Measurements from ENCODE around the gene KIF1C.

KIF1C gene

GRCh38 chr17:4997302-4998026, at the start of gene KIF1C, which contains the start of gene INCA1:
KIF1C (plus strand) TSS chr17:4997950; CDS start chr17:5000247, 2,297 bp downstream.
INCA1 (minus strand) TSS chr17:4997522; CDS start chr17:4994437, 3,085 bp downstream.
- Mint-ChIP-seq H3K4me1 (peaks cover 27% of the 10 kb centered on the region), H3K9me3 (no peaks in the 10 kb centered on the region), H3K4me3 (peak within 1 kb of the TSS; percentile 86), H3K27me3 (peaks cover 22% of the 10 kb centered on the region), H3K36me3 (peaks cover 18% of the 10 kb centered on the region), H3K27ac (peak within 1 kb of the TSS; percentile 76)
- DNase-seq, result peak; percentile 94
- CTCF ChIA-PET, result interaction anchor here (1.0 kb wide), 1 partner anchor 10 kb away, joined by 4 read pairs; the partner anchor contains the start of gene CAMTA2

- Mint-ChIP-seq H3K27ac (peak within 1 kb of the TSS; percentile 98), H3K4me1 (peaks cover 43% of the 10 kb centered on the region), H3K9me3 (no peaks in the 10 kb centered on the region), H3K27me3 (no peaks in the 10 kb centered on the region), H3K4me3 (peak within 1 kb of the TSS; percentile 92), H3K36me3 (peaks cover 40% of the 10 kb centered on the region)
- DNase-seq, result peak; percentile 96
- CTCF ChIA-PET, result interaction anchor here (1.5 to 2.1 kb wide), 2 partner anchors 19 to 39 kb away, joined by 4 to 9 read pairs; partner anchors contain the start of gene SPAG7
Observed at GRCh38 chr17:4948166-4948930, 49.4 kb upstream of the KIF1C start, which contains the start of gene PFN1. PFN1 (minus strand) TSS chr17:4948530; CDS start chr17:4948394, 136 bp downstream.

GRCh38 chr17:4948931-4949320, 48.8 kb upstream of the KIF1C start:
- H3K36me3 Mint-ChIP-seq, result peaks cover 42% of the 10 kb centered on the region
- CTCF ChIA-PET, result interaction anchor here (1.5 kb wide), 1 partner anchor 18 kb away, joined by 4 read pairs; the partner anchor contains the start of gene SPAG7
- no peaks in the 10 kb centered on the region for H3K9me3 Mint-ChIP-seq
- peaks cover 43% of the 10 kb centered on the region for H3K4me1 Mint-ChIP-seq
- H3K27me3 Mint-ChIP-seq, result no peaks in the 10 kb centered on the region
- H3K27ac Mint-ChIP-seq, result peak overlapping the region; percentile 98
- peak overlapping the region; percentile 92 for H3K4me3 Mint-ChIP-seq
- DNase-seq, result peak; percentile 85

GRCh38 chr17:4949321-4950074, 48.3 kb upstream of the KIF1C start:
- Mint-ChIP-seq H3K27me3 (no peaks in the 10 kb centered on the region), H3K9me3 (no peaks in the 10 kb centered on the region), H3K4me3 (peak overlapping the region; percentile 92), H3K4me1 (peaks cover 39% of the 10 kb centered on the region), H3K36me3 (peaks cover 37% of the 10 kb centered on the region), H3K27ac (peak overlapping the region; percentile 98)
- CTCF ChIA-PET, result interaction anchor here (1.0 to 1.1 kb wide), 2 partner anchors 17 to 41 kb away, joined by 3 read pairs; partner anchors contain the start of gene SPAG7
- DNase-seq, result peak; percentile 82

GRCh38 chr17:4950075-4950745, 47.5 kb upstream of the KIF1C start:
- Mint-ChIP-seq H3K9me3 (no peaks in the 10 kb centered on the region), H3K27ac (peak overlapping the region; percentile 96), H3K27me3 (no peaks in the 10 kb centered on the region), H3K36me3 (peaks cover 30% of the 10 kb centered on the region), H3K4me1 (peaks cover 32% of the 10 kb centered on the region), H3K4me3 (peak overlapping the region; percentile 85)
- peak; percentile 50 for DNase-seq
- CTCF ChIA-PET, result interaction anchor here (1.0 to 1.1 kb wide), 2 partner anchors 17 to 41 kb away, joined by 3 read pairs; partner anchors contain the start of gene SPAG7

- no peak for DNase-seq
- CTCF ChIA-PET, result interaction anchor here (1.0 to 1.6 kb wide), 3 partner anchors 16 to 42 kb away, joined by 3 to 6 read pairs (median 3); partner anchors contain the start of gene SPAG7
- Mint-ChIP-seq H3K27me3 (no peaks in the 10 kb centered on the region), H3K4me3 (peak within 1 kb of the TSS; percentile 85), H3K27ac (peak within 1 kb of the TSS; percentile 96), H3K36me3 (peaks cover 24% of the 10 kb centered on the region), H3K9me3 (no peaks in the 10 kb centered on the region), H3K4me1 (peaks cover 26% of the 10 kb centered on the region)
Observed at GRCh38 chr17:4950746-4951204, 47.0 kb upstream of the KIF1C start, which contains the start of gene ENO3. ENO3 (plus strand) TSS chr17:4951119; CDS start chr17:4951830, 711 bp downstream.

- peaks cover 28% of the 10 kb centered on the region for H3K4me1 Mint-ChIP-seq
- no peak for DNase-seq
- H3K27ac Mint-ChIP-seq, result peak overlapping the region; percentile 96
- H3K27me3 Mint-ChIP-seq, result no peaks in the 10 kb centered on the region
- peak overlapping the region; percentile 85 for H3K4me3 Mint-ChIP-seq
- H3K36me3 Mint-ChIP-seq, result peaks cover 23% of the 10 kb centered on the region
- H3K9me3 Mint-ChIP-seq, result no peaks in the 10 kb centered on the region
- CTCF ChIA-PET, result interaction anchor here (1.3 to 1.6 kb wide), 3 partner anchors 13 to 42 kb away, joined by 4 to 6 read pairs (median 4); partner anchors contain the start of gene SPAG7
Observed at GRCh38 chr17:4951486-4951885, 46.3 kb upstream of the KIF1C start.

GRCh38 chr17:4953451-4953961, 44.2 kb upstream of the KIF1C start:
- H3K27ac Mint-ChIP-seq, result no peak overlapping the region
- H3K9me3 Mint-ChIP-seq, result no peaks in the 10 kb centered on the region
- DNase-seq, result no peak
- CTCF ChIA-PET, result interaction anchor here (0.7 to 5.1 kb wide), 3 partner anchors 10 to 44 kb away, joined by 3 to 21 read pairs (median 3); partner anchors contain the start of gene SPAG7
- peaks cover 18% of the 10 kb centered on the region for H3K36me3 Mint-ChIP-seq
- H3K4me3 Mint-ChIP-seq, result no peak overlapping the region
- peaks cover 31% of the 10 kb centered on the region for H3K4me1 Mint-ChIP-seq
- no peaks in the 10 kb centered on the region for H3K27me3 Mint-ChIP-seq

- no peaks in the 10 kb centered on the region for H3K9me3 Mint-ChIP-seq
- CTCF ChIA-PET, result interaction anchor here (1.3 to 5.1 kb wide), 4 partner anchors 9 to 46 kb away, joined by 3 to 21 read pairs (median 5); partner anchors contain the start of gene SPAG7
- H3K27ac Mint-ChIP-seq, result no peak overlapping the region
- no peaks in the 10 kb centered on the region for H3K27me3 Mint-ChIP-seq
- peaks cover 31% of the 10 kb centered on the region for H3K4me1 Mint-ChIP-seq
- H3K4me3 Mint-ChIP-seq, result no peak overlapping the region
- no peak for DNase-seq
- H3K36me3 Mint-ChIP-seq, result peaks cover 27% of the 10 kb centered on the region
Observed at GRCh38 chr17:4955091-4955490, 42.7 kb upstream of the KIF1C start.

GRCh38 chr17:4956493-4957061, 41.2 kb upstream of the KIF1C start:
- CTCF ChIA-PET, result interaction anchor here (1.0 to 5.1 kb wide), 4 partner anchors 9 to 48 kb away, joined by 4 to 21 read pairs (median 8); partner anchors contain the start of gene SPAG7
- Mint-ChIP-seq H3K36me3 (peaks cover 33% of the 10 kb centered on the region), H3K27me3 (no peaks in the 10 kb centered on the region), H3K27ac (no peak overlapping the region), H3K9me3 (no peaks in the 10 kb centered on the region), H3K4me1 (peaks cover 17% of the 10 kb centered on the region), H3K4me3 (no peak overlapping the region)
- DNase-seq, result peak; percentile 63

- Mint-ChIP-seq H3K27ac (no peak overlapping the region), H3K9me3 (no peaks in the 10 kb centered on the region), H3K27me3 (no peaks in the 10 kb centered on the region), H3K4me3 (no peak overlapping the region), H3K36me3 (peaks cover 35% of the 10 kb centered on the region), H3K4me1 (peaks cover 15% of the 10 kb centered on the region)
- DNase-seq, result no peak
- CTCF ChIA-PET, result interaction anchor here (1.9 kb wide), 1 partner anchor 7 kb away, joined by 10 read pairs; no protein-coding TSS in a partner anchor
Observed at GRCh38 chr17:4958102-4958501, 39.6 kb upstream of the KIF1C start.

- H3K4me1 Mint-ChIP-seq, result peaks cover 12% of the 10 kb centered on the region
- H3K27ac Mint-ChIP-seq, result no peak overlapping the region
- H3K4me3 Mint-ChIP-seq, result no peak overlapping the region
- H3K36me3 Mint-ChIP-seq, result peaks cover 31% of the 10 kb centered on the region
- CTCF ChIA-PET, result no interaction called here
- DNase-seq, result no peak
- no peaks in the 10 kb centered on the region for H3K27me3 Mint-ChIP-seq
- no peaks in the 10 kb centered on the region for H3K9me3 Mint-ChIP-seq
Observed at GRCh38 chr17:4959261-4959965, 38.3 kb upstream of the KIF1C start.

All from activated naive CD4-positive, alpha-beta T cell treated with anti-CD3 and anti-CD28 coated beads, Interleukin-2, amount 10 ng/mL, durations not matched to agents 7 days and 5 days (primary cell).